ENCODE results near the gene SLC7A11.

GRCh38 chr4:138216272-138216867, 25.8 kb downstream of the SLC7A11 start:
- TF ChIP-seq GATA2 (IDR thresholded peaks at IDR 0.05; ENCODE audit: low read depth, low read length) (no peak), GATA3 (IDR thresholded peaks at IDR 0.05; ENCODE audit: low read depth, low read length) (no peak)
